Liver (tissue), 9 donors: Measurements from ENCODE around the gene PIWIL1. TPM values are rescaled to one million over a fixed set of nuclear protein-coding genes. Genes with fewer than 3 reads are reported as not detected.

Source experiments
- DNase-seq: peaks from one replicate; pipeline ENCODE4 v3.0.0-alpha.2; 2017; ENCODE audit warnings: low spot score
- H3K27ac ChIP-seq, 2 donors: one replicate each; pipeline ENCODE4 v1.7.0; 2013; ENCODE audit warnings: inconsistent platforms in 2 of 2, low read length in 2 of 2, control low read depth in 1 of 2, low read depth in 1 of 2, mild to moderate bottlenecking in 1 of 2
- H3K27me3 ChIP-seq, 4 donors: one replicate each; pipeline versions ENCODE4 v1.6.1 to v1.7.0; 2013; ENCODE audit warnings: low read length in 3 of 4, inconsistent platforms in 1 of 4, mild to moderate bottlenecking in 1 of 4, moderate library complexity in 1 of 4; ENCODE audit not compliant: control insufficient read depth in 4 of 4, insufficient read depth in 4 of 4
- H3K36me3 ChIP-seq, 4 donors: one replicate each; pipeline versions ENCODE4 v1.6.1 to v1.7.0; 2013; ENCODE audit warnings: low read length in 3 of 4, mild to moderate bottlenecking in 3 of 4, low read depth in 1 of 4, moderate library complexity in 1 of 4; ENCODE audit not compliant: control insufficient read depth in 4 of 4, insufficient read depth in 3 of 4
- H3K4me1 ChIP-seq, 4 donors: one replicate each; pipeline versions ENCODE4 v1.6.1 to v1.7.0; 2013; ENCODE audit warnings: low read length in 3 of 4, mild to moderate bottlenecking in 3 of 4, moderate library complexity in 1 of 4; ENCODE audit not compliant: control insufficient read depth in 4 of 4, insufficient read depth in 4 of 4
- H3K4me3 ChIP-seq, 3 donors: one replicate each; pipeline versions ENCODE4 v1.6.1 to v1.7.0; 2013; ENCODE audit warnings: low read length in 3 of 3, control low read depth in 1 of 3, low read depth in 1 of 3, mild to moderate bottlenecking in 1 of 3
- H3K9ac ChIP-seq, 2 donors: one replicate each; pipeline ENCODE4 v1.7.0; 2013; ENCODE audit warnings: low read length in 2 of 2, mild to moderate bottlenecking in 2 of 2, moderate library complexity in 2 of 2, control low read depth in 1 of 2, low read depth in 1 of 2
- H3K9me3 ChIP-seq, 4 donors: one replicate each; pipeline versions ENCODE4 v1.6.1 to v1.7.0; 2013; ENCODE audit warnings: low read length in 3 of 4; ENCODE audit not compliant: control insufficient read depth in 4 of 4
- EGR1 ChIP-seq, 2 donors: IDR thresholded peaks; 2 replicates each; pipeline ENCODE4 v1.6.1; 2016 to 2018; ENCODE audit warnings: antibody characterized with exemption in 2 of 2, low read depth in 2 of 2
- FOXA1 ChIP-seq: IDR thresholded peaks from 2 replicates; pipeline ENCODE4 v1.6.1; 2016; ENCODE audit warnings: antibody characterized with exemption
- FOXA2 ChIP-seq: IDR thresholded peaks from 2 replicates; pipeline ENCODE4 v1.6.1; 2016; ENCODE audit warnings: antibody characterized with exemption
- GABPA ChIP-seq, 2 donors: IDR thresholded peaks in 1 of 2; conservative IDR thresholded peaks in 1 of 2; 2 replicates each; pipeline ENCODE4 v1.6.1; 2016; ENCODE audit warnings: antibody characterized with exemption in 2 of 2, mild to moderate bottlenecking in 1 of 2, moderate library complexity in 1 of 2
- HNF4A ChIP-seq, 2 donors: conservative IDR thresholded peaks; 2 replicates each; pipeline ENCODE4 v1.6.1; 2016; ENCODE audit warnings: antibody characterized with exemption in 2 of 2, mild to moderate bottlenecking in 2 of 2
- HNF4G ChIP-seq: IDR thresholded peaks from 2 replicates; pipeline ENCODE4 v1.6.1; 2016; ENCODE audit warnings: antibody characterized with exemption
- JUND ChIP-seq, 2 donors: IDR thresholded peaks; 2 replicates each; pipeline ENCODE4 v1.6.1; 2016; ENCODE audit warnings: antibody characterized with exemption in 2 of 2
- NR2F2 ChIP-seq: IDR thresholded peaks from 2 replicates; pipeline ENCODE4 v1.6.1; 2016; ENCODE audit warnings: antibody characterized with exemption
- RAD21 ChIP-seq, 2 donors: IDR thresholded peaks; 2 replicates each; pipeline ENCODE4 v1.6.1; 2016; ENCODE audit warnings: antibody characterized with exemption in 2 of 2, mild to moderate bottlenecking in 2 of 2
- REST ChIP-seq: IDR thresholded peaks from 2 replicates; pipeline ENCODE4 v1.6.1; 2016; ENCODE audit warnings: antibody characterized with exemption, mild to moderate bottlenecking
- RXRA ChIP-seq, 2 donors: IDR thresholded peaks; 2 replicates each; pipeline ENCODE4 v1.6.1; 2017 to 2018; ENCODE audit warnings: antibody characterized with exemption in 2 of 2, mild to moderate bottlenecking in 1 of 2
- SP1 ChIP-seq: IDR thresholded peaks from 2 replicates; pipeline ENCODE4 v1.6.1; 2018; ENCODE audit warnings: antibody characterized with exemption, mild to moderate bottlenecking
- TAF1 ChIP-seq: conservative IDR thresholded peaks from 2 replicates; pipeline ENCODE4 v1.6.1; 2016; ENCODE audit warnings: antibody characterized with exemption, mild to moderate bottlenecking
- YY1 ChIP-seq: IDR thresholded peaks from 2 replicates; pipeline ENCODE4 v1.6.1; 2016; ENCODE audit warnings: antibody characterized with exemption, mild to moderate bottlenecking
- WGBS: extraction: QIAGEN DNeasy Blood & Tissue Kit; methylation state at CpG from one replicate; pipeline ENCODE4 v1.1.7; 2013; 5-methylcytosine and 5-hydroxymethylcytosine counted together
- polyA plus RNA-seq, 2 donors: library from polyadenylated mRNA; stranded (reverse) in 1 of 2; unstranded in 1 of 2; fragments of 200-250 nt in 1 of 2; fragments of >200 nt in 1 of 2; fragmentation: Nextera tagmentation in 1 of 2; extraction: Ambion mirVana in 1 of 2; gene quantifications; one replicate each; pipeline versions ENCODE4 v1.2.1 to v1.2.3, GENCODE V29; 2013 to 2015
- total RNA-seq, 2 donors: library from RNA; depleted of rRNA; stranded (reverse); fragments of >200 nt; gene quantifications; one replicate each; pipeline ENCODE4 v1.2.3, GENCODE V29; 2014
- TF ChIP-seq, protein P1 (sequence below): IDR thresholded peaks from 2 replicates; pipeline ENCODE4 v1.6.1; 2016; ENCODE audit warnings: antibody characterized with exemption
- TF ChIP-seq, protein P2 (sequence below): IDR thresholded peaks from 2 replicates; pipeline ENCODE4 v1.6.1; 2016; ENCODE audit warnings: antibody characterized with exemption
- TF ChIP-seq, protein P3 (sequence below): IDR thresholded peaks from 2 replicates; pipeline ENCODE4 v1.6.1; 2016; ENCODE audit warnings: antibody characterized with exemption
- TF ChIP-seq, protein P4 (sequence below): fragments of 150-350 bp; IDR thresholded peaks from 2 replicates; pipeline ENCODE4 v1.5.1; 2017; ENCODE audit warnings: improper control_type of control experiment, low read depth, low read length; ENCODE audit not compliant: missing input control
- donor health status: healthy.
- donor health status: healthy.
- donor health status: healthy.
- donor health status: healthy.
- donor health status: healthy.

The PIWIL1 gene
- total and polyA plus RNA-seq, 4 donors = 0.01 TPM; not detected in 3

DNA sequence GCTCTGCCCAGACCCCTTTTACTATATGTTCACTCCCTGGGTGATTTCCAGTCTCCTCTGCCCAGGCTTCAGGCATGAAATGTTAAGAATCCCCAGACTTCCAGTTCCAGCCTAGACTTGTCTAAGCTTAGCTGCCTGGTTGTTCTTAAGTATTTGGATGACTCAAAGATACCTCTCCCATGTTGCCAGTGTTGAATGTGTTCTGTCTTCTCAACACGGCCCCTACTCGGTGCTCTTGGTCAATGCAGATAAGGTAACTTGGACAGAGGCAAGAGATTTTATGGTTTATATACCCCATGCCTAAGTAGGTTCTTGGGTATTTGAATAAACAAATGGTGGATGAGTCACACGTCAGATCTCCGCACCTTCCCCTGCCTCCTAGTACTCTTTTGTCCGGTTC is 13.6 kb downstream of the PIWIL1 start:
- WGBS = 86% methylated on average over 5 of the region's 5 CpGs
- DNase-seq = no peak
- H3K36me3 ChIP-seq = no peaks in the 10 kb centered on the region
- H3K27ac ChIP-seq = no peak overlapping the region
- H3K9me3 ChIP-seq = no peaks in the 10 kb centered on the region
- H3K27me3 ChIP-seq = peaks cover 0 to 3% (median 0%) of the 10 kb centered on the region in 4 donors
- H3K4me1 ChIP-seq = peaks cover 0 to 10% (median 6%) of the 10 kb centered on the region in 4 donors
- no peak overlapping the region for H3K4me3 ChIP-seq
- TF ChIP-seq REST = no peak
- TF ChIP-seq, protein P1, sequence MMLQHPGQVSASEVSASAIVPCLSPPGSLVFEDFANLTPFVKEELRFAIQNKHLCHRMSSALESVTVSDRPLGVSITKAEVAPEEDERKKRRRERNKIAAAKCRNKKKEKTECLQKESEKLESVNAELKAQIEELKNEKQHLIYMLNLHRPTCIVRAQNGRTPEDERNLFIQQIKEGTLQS = no peak
- no peak for TF ChIP-seq NR2F2
- TF ChIP-seq RAD21 (IDR thresholded peaks at IDR 0.05) = no peak
- TF ChIP-seq TAF1 = no peak
- no peak for TF ChIP-seq EGR1 (IDR thresholded peaks at IDR 0.05; ENCODE audit: low read depth in 2 of 2)
- TF ChIP-seq HNF4A (conservative IDR thresholded peaks at IDR 0.05) = no peak
- TF ChIP-seq RXRA (IDR thresholded peaks at IDR 0.05) = no peak
- TF ChIP-seq, protein P2, sequence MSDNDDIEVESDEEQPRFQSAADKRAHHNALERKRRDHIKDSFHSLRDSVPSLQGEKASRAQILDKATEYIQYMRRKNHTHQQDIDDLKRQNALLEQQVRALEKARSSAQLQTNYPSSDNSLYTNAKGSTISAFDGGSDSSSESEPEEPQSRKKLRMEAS = no peak
- TF ChIP-seq SP1 = no peak
- TF ChIP-seq, protein P3, sequence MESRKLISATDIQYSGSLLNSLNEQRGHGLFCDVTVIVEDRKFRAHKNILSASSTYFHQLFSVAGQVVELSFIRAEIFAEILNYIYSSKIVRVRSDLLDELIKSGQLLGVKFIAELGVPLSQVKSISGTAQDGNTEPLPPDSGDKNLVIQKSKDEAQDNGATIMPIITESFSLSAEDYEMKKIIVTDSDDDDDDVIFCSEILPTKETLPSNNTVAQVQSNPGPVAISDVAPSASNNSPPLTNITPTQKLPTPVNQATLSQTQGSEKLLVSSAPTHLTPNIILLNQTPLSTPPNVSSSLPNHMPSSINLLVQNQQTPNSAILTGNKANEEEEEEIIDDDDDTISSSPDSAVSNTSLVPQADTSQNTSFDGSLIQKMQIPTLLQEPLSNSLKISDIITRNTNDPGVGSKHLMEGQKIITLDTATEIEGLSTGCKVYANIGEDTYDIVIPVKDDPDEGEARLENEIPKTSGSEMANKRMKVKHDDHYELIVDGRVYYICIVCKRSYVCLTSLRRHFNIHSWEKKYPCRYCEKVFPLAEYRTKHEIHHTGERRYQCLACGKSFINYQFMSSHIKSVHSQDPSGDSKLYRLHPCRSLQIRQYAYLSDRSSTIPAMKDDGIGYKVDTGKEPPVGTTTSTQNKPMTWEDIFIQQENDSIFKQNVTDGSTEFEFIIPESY = no peak
- TF ChIP-seq JUND (IDR thresholded peaks at IDR 0.05) = no peak
- no peak for TF ChIP-seq YY1
- TF ChIP-seq, protein P4, sequence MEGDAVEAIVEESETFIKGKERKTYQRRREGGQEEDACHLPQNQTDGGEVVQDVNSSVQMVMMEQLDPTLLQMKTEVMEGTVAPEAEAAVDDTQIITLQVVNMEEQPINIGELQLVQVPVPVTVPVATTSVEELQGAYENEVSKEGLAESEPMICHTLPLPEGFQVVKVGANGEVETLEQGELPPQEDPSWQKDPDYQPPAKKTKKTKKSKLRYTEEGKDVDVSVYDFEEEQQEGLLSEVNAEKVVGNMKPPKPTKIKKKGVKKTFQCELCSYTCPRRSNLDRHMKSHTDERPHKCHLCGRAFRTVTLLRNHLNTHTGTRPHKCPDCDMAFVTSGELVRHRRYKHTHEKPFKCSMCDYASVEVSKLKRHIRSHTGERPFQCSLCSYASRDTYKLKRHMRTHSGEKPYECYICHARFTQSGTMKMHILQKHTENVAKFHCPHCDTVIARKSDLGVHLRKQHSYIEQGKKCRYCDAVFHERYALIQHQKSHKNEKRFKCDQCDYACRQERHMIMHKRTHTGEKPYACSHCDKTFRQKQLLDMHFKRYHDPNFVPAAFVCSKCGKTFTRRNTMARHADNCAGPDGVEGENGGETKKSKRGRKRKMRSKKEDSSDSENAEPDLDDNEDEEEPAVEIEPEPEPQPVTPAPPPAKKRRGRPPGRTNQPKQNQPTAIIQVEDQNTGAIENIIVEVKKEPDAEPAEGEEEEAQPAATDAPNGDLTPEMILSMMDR = no peak
- no peak for TF ChIP-seq FOXA2
- TF ChIP-seq FOXA1 = no peak
- no peak for TF ChIP-seq GABPA (IDR thresholded peaks at IDR 0.05 in 1 of 2, conservative IDR thresholded peaks at IDR 0.05 in 1 of 2)
- no peak for TF ChIP-seq HNF4G
- no peak overlapping the region for H3K9ac ChIP-seq
